MCF 10A (cell line): ENCODE results near the gene ONECUT1. TPM values are rescaled to one million over a fixed set of nuclear protein-coding genes. Genes with fewer than 3 reads are reported as not detected.

Experiments
- BruUV-seq: library from RNA; stranded (reverse); fragments of 400-500 nt; replicated peaks from 2 replicates; lab custom pipeline; 2021; lab: Mats Ljungman, UMichigan
- CTCF ChIA-PET: fragments of 300-600 bp; sonication (Branson Sonifier 250); formaldehyde crosslinking; extraction: SDS; loops from one replicate; lab custom pipeline; 2021; ENCODE audit warnings: antibody characterized with exemption, inconsistent platforms; lab: Yijun Ruan, JAX
- POLR2A ChIA-PET: fragments of 300-600, 350-650 bp; sonication (Branson Sonifier 250); formaldehyde crosslinking; extraction: SDS; loops from one replicate; lab custom pipeline; 2020; ENCODE audit warnings: antibody characterized with exemption, inconsistent platforms; lab: Yijun Ruan, JAX
- DNase-seq: peaks from one replicate; pipeline ENCODE4 v3.0.0-alpha.2; 2018; ENCODE audit not compliant: unreplicated experiment
- H3K27ac Mint-ChIP-seq: one replicate; pipeline ENCODE4 v1.8.0; 2022; ENCODE audit warnings: mild to moderate bottlenecking, low read depth, mixed read lengths; ENCODE audit not compliant: unreplicated experiment
- H3K27me3 Mint-ChIP-seq: one replicate; pipeline ENCODE4 v1.8.0; 2022; ENCODE audit warnings: mixed read lengths; ENCODE audit not compliant: insufficient read depth, unreplicated experiment
- H3K36me3 Mint-ChIP-seq: one replicate; pipeline ENCODE4 v1.8.0; 2022; ENCODE audit warnings: mild to moderate bottlenecking, moderate library complexity, mixed read lengths; ENCODE audit not compliant: insufficient read depth, unreplicated experiment
- H3K4me1 Mint-ChIP-seq: one replicate; pipeline ENCODE4 v1.8.0; 2022; ENCODE audit warnings: mixed read lengths; ENCODE audit not compliant: insufficient read depth, unreplicated experiment
- H3K4me3 Mint-ChIP-seq: one replicate; pipeline ENCODE4 v1.8.0; 2022; ENCODE audit warnings: mild to moderate bottlenecking, moderate library complexity, mixed read lengths; ENCODE audit not compliant: unreplicated experiment
- H3K9me3 Mint-ChIP-seq: one replicate; pipeline ENCODE4 v1.8.0; 2022; ENCODE audit warnings: mixed read lengths; ENCODE audit not compliant: unreplicated experiment
- intact Hi-C: fragments of 100-400 bp; cut with micrococcal nuclease; formaldehyde crosslinking; loops from 2 replicates; pipeline ENCODE4 v1.14.1; 2022
- total RNA-seq: library from RNA; stranded (reverse); gene quantifications from 2 replicates; pipeline ENCODE4 v1.2.3, GENCODE V29; 2022
- TF ChIP-seq, protein P1 (sequence below): fragments of 200-600 bp; IDR thresholded peaks from one replicate; pipeline ENCODE4 v1.8.0; 2022; ENCODE audit warnings: antibody characterized with exemption, mild to moderate bottlenecking; ENCODE audit not compliant: unreplicated experiment

Gene ONECUT1
- total RNA-seq, 1 experiment from 2014 or later = not detected

DNA sequence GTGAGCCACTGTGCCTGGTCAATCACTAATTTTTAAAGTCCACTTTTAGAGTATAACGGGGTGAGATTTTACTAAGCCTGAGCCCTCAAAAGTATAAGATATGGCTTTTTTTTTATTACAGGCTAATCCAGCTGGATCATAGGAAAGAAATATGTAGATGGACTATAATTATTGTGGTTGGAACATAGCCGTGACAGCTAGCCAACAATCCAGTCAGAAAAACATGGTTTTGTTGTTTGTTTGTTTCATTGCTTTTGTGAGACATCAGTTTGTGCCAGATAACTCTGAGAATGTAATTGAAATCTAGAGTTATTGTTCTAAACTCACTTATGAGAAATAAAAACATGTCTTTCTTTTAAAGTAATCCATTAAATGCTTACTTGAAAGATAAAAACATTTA, 73.6 kb downstream of the ONECUT1 start:
- no peaks in the 10 kb centered on the region for H3K27me3 Mint-ChIP-seq
- TF ChIP-seq, protein P1, sequence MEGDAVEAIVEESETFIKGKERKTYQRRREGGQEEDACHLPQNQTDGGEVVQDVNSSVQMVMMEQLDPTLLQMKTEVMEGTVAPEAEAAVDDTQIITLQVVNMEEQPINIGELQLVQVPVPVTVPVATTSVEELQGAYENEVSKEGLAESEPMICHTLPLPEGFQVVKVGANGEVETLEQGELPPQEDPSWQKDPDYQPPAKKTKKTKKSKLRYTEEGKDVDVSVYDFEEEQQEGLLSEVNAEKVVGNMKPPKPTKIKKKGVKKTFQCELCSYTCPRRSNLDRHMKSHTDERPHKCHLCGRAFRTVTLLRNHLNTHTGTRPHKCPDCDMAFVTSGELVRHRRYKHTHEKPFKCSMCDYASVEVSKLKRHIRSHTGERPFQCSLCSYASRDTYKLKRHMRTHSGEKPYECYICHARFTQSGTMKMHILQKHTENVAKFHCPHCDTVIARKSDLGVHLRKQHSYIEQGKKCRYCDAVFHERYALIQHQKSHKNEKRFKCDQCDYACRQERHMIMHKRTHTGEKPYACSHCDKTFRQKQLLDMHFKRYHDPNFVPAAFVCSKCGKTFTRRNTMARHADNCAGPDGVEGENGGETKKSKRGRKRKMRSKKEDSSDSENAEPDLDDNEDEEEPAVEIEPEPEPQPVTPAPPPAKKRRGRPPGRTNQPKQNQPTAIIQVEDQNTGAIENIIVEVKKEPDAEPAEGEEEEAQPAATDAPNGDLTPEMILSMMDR = no peak
- ChIA-PET POLR2A (no interaction called here), CTCF (no interaction called here)
- DNase-seq = no peak
- no TSS peak for BruUV-seq
- H3K4me3 Mint-ChIP-seq = no peak overlapping the region
- H3K27ac Mint-ChIP-seq = no peak overlapping the region
- intact Hi-C loops = no loop called here
- no peaks in the 10 kb centered on the region for H3K36me3 Mint-ChIP-seq
- H3K9me3 Mint-ChIP-seq = no peaks in the 10 kb centered on the region
- H3K4me1 Mint-ChIP-seq = peaks cover 5% of the 10 kb centered on the region

DNA sequence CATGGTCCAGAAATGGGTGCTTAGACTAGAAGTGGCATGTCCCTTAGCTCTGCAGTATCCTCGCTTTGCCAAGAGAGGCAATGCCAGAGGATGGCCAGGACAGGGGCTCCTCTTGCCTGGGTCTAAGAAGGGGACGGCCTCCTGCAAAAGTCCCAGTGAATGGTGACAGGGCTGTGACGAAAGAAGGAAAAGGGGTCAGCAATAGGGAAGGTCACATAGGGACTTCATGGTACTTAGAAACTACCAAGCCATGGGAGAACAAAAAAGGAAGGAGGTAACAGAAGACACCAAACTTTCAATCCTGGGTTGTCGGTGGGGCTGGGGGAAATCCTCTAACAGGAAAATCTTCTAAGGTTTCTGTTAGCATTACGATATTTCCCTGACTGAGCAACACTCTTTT, 74.7 kb downstream of the ONECUT1 start:
- intact Hi-C loops = no loop called here
- H3K27me3 Mint-ChIP-seq = no peaks in the 10 kb centered on the region
- POLR2A ChIA-PET = no interaction called here
- DNase-seq = no peak
- no peaks in the 10 kb centered on the region for H3K9me3 Mint-ChIP-seq
- H3K4me3 Mint-ChIP-seq = no peak overlapping the region
- H3K36me3 Mint-ChIP-seq = no peaks in the 10 kb centered on the region
- H3K27ac Mint-ChIP-seq = no peak overlapping the region
- peaks cover 5% of the 10 kb centered on the region for H3K4me1 Mint-ChIP-seq
- TF ChIP-seq, protein P1 = no peak
- CTCF ChIA-PET = interaction anchor here (0.6 kb wide), 1 partner anchor 499 kb away, joined by 3 read pairs; no protein-coding TSS in a partner anchor
- BruUV-seq = no TSS peak

DNA sequence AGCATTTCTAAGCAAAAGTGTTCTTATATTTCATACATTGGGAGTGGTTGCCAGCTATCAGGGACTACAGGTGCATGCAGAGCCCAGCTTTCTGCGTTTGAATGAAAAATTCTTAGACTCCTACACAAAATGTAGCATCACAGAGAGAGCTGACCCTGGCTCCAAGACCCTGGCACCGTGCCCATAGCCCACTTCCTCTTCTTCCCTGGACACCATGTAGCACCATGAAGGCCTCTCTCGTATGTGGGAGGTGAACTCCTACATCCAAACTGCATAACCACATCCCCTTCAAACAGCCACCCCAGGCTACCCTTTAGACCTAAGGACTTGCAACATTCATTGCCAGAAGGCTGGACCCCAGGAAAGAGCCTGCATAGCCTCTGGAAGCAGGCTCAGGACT, 75.2 kb downstream of the ONECUT1 start:
- Mint-ChIP-seq H3K27ac (no peak overlapping the region), H3K27me3 (no peaks in the 10 kb centered on the region), H3K36me3 (no peaks in the 10 kb centered on the region), H3K9me3 (no peaks in the 10 kb centered on the region), H3K4me3 (no peak overlapping the region), H3K4me1 (peaks cover 3% of the 10 kb centered on the region)
- ChIA-PET CTCF (no interaction called here), POLR2A (no interaction called here)
- TF ChIP-seq, protein P1 = no peak
- no TSS peak for BruUV-seq
- DNase-seq = no peak
- intact Hi-C loops = no loop called here

DNA sequence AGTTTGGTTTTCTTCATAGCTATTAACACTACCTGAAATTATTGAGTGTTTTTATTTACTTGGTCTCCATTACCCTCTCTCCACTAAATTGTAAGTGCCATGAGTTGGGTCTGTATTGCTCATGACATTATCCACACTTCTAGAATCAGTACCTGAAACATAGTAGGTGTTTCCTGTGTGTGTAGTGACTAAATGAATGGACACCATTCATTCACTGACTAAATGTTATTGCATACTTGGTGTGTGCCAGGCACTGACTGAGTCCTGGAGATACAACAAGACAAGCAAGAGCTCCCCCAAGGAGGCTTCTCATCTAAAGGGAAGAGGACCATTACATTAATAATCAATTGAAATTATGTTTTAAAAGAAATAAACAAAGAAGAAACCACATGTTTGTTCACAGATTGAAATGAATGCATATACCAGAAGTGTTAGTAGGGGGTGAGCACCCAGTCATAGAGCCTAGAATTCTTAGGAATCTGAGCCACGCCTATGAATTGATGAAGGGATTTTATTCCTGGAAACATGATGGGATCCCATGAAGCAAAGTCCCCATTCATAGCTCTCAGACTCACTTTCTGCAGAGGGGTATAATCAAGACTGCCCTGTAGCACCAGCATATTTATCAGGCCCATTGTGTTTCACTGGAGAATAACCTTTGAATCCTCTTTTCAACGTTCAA, 79.3 kb downstream of the ONECUT1 start:
- no peaks in the 10 kb centered on the region for H3K36me3 Mint-ChIP-seq
- no peak overlapping the region for H3K4me3 Mint-ChIP-seq
- POLR2A ChIA-PET = interaction anchor here (0.6 to 2.8 kb wide), 7 partner anchors 25 to 449 kb away, joined by 3 to 9 read pairs (median 4); partner anchors contain the start of genes ATOSA, MYO5A and MYO5C
- TF ChIP-seq, protein P1 = no peak
- CTCF ChIA-PET = interaction anchor here (1.3 to 1.8 kb wide), 2 partner anchors 19 to 23 kb away, joined by 3 to 5 read pairs; no protein-coding TSS in a partner anchor
- peaks cover 16% of the 10 kb centered on the region for H3K4me1 Mint-ChIP-seq
- H3K9me3 Mint-ChIP-seq = no peaks in the 10 kb centered on the region
- no TSS peak for BruUV-seq
- H3K27ac Mint-ChIP-seq = no peak overlapping the region
- no peak for DNase-seq
- intact Hi-C loops = no loop called here
- H3K27me3 Mint-ChIP-seq = no peaks in the 10 kb centered on the region
